PC-9 (cell line): Measurements from ENCODE around the gene TMEM151B.

Experiments
- EZH2 ChIP-seq: fragments of 200-600 bp; sonication (generic); IDR thresholded peaks from 2 replicates; pipeline ENCODE4 v1.8.0; 2017; ENCODE audit warnings: antibody characterized with exemption, low read depth
- TF ChIP-seq, protein P1 (sequence below): fragments of 200-600 bp; sonication (generic); conservative IDR thresholded peaks from 2 replicates; pipeline ENCODE4 v1.6.1; 2017; ENCODE audit warnings: mixed run types, antibody characterized with exemption, mild to moderate bottlenecking, moderate library complexity

DNA sequence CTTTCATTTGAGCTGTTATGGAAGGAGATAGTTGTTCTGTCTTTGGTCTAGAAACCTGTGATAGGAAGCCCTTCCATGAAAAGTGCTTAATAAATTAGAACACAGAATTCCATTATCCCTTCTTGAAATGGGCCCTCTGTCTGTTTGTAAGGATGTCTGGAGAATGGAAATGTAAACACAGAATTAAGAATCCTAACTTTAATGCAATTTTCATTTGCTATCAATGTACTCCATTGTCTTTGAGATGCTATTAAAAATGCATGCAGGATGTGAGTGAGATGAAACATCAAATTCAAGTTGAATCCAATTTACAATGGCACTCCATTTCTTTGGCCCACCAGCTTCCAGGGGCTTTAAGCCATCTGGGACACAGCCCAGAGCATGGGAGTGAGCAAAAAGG lies 56.8 kb downstream of the TMEM151B start:
- TF ChIP-seq, protein P1, sequence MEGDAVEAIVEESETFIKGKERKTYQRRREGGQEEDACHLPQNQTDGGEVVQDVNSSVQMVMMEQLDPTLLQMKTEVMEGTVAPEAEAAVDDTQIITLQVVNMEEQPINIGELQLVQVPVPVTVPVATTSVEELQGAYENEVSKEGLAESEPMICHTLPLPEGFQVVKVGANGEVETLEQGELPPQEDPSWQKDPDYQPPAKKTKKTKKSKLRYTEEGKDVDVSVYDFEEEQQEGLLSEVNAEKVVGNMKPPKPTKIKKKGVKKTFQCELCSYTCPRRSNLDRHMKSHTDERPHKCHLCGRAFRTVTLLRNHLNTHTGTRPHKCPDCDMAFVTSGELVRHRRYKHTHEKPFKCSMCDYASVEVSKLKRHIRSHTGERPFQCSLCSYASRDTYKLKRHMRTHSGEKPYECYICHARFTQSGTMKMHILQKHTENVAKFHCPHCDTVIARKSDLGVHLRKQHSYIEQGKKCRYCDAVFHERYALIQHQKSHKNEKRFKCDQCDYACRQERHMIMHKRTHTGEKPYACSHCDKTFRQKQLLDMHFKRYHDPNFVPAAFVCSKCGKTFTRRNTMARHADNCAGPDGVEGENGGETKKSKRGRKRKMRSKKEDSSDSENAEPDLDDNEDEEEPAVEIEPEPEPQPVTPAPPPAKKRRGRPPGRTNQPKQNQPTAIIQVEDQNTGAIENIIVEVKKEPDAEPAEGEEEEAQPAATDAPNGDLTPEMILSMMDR = no peak
- TF ChIP-seq EZH2 = no peak
